Neural cell (in vitro differentiated cells): ENCODE data around the gene C16orf54. TPM values are rescaled to one million over a fixed set of nuclear protein-coding genes. Genes with fewer than 3 reads are reported as not detected.

Source experiments
- H2AFZ ChIP-seq: fragments of 200-600, 300-800 bp; sonication (generic), shearing (Covaris generic); 2 replicates; pipeline ENCODE4 v1.6.0; 2014; ENCODE audit warnings: low read depth, mild to moderate bottlenecking, antibody characterized with exemption, low read length, moderate library complexity
- H3F3A ChIP-seq: fragments of 200-600 bp; shearing (Covaris generic); 2 replicates; pipeline ENCODE4 v1.6.1; 2016; ENCODE audit warnings: mild to moderate bottlenecking, moderate library complexity, mixed read lengths, antibody characterized with exemption, low read length; ENCODE audit not compliant: insufficient read depth, poor library complexity, severe bottlenecking
- H3K27ac ChIP-seq: fragments of 200-600, 300-800 bp; sonication (generic), shearing (Covaris generic); 2 replicates; pipeline ENCODE4 v1.5.1; 2014; ENCODE audit warnings: mild to moderate bottlenecking, low read length, moderate library complexity
- H3K27me3 ChIP-seq: fragments of 300-800, 200-600 bp; sonication (generic), shearing (Covaris generic); 2 replicates; pipeline ENCODE4 v1.6.0; 2014; ENCODE audit warnings: mild to moderate bottlenecking, low read depth, low read length, moderate library complexity; ENCODE audit not compliant: insufficient read depth
- H3K36me3 ChIP-seq: fragments of 300-800, 200-600 bp; sonication (generic), shearing (Covaris generic); 2 replicates; pipeline ENCODE4 v1.5.1; 2014; ENCODE audit warnings: mild to moderate bottlenecking, antibody characterized with exemption, low read length, moderate library complexity; ENCODE audit not compliant: insufficient read depth
- H3K4me2 ChIP-seq: fragments of 300-800, 200-600 bp; sonication (generic), shearing (Covaris generic); 2 replicates; pipeline ENCODE4 v1.6.0; 2014; ENCODE audit warnings: mild to moderate bottlenecking, low read length
- H3K4me3 ChIP-seq: fragments of 300-800, 200-600 bp; sonication (generic), shearing (Covaris generic); 2 replicates; pipeline ENCODE4 v1.5.1; 2014; ENCODE audit warnings: mild to moderate bottlenecking, low read length, moderate library complexity
- H3K79me2 ChIP-seq: fragments of 200-600 bp; shearing (Covaris generic); replicated peaks from 2 replicates; pipeline ENCODE4 v1.6.0; 2014; ENCODE audit warnings: mild to moderate bottlenecking, low read length, moderate library complexity; ENCODE audit not compliant: insufficient read depth
- H3K9ac ChIP-seq: fragments of 300-800, 200-600 bp; sonication (generic), shearing (Covaris generic); 2 replicates; pipeline ENCODE4 v1.6.1; 2016; ENCODE audit warnings: mild to moderate bottlenecking, low read length, mixed read lengths
- H3K9me2 ChIP-seq: fragments of 200-600 bp; shearing (Covaris generic); 2 replicates; pipeline ENCODE4 v1.6.1; 2016; ENCODE audit warnings: mild to moderate bottlenecking, low read length, mixed read lengths; ENCODE audit not compliant: insufficient read depth
- H3K9me3 ChIP-seq: fragments of 200-600, 300-800 bp; sonication (generic), shearing (Covaris generic); 2 replicates; pipeline ENCODE4 v1.6.1; 2016; ENCODE audit warnings: mild to moderate bottlenecking, mixed run types, low read length, moderate library complexity, mixed read lengths
- H4K20me1 ChIP-seq: fragments of 200-600 bp; shearing (Covaris generic); 2 replicates; pipeline ENCODE4 v1.6.1; 2016; ENCODE audit warnings: mild to moderate bottlenecking, mixed run types; ENCODE audit not compliant: insufficient read depth
- CTCF ChIP-seq: fragments of 450-650 bp; IDR thresholded peaks from 2 replicates; pipeline ENCODE4 v1.5.1; 2014; ENCODE audit warnings: antibody characterized with exemption, mild to moderate bottlenecking, moderate library complexity; ENCODE audit not compliant: poor library complexity, severe bottlenecking
- EP300 ChIP-seq: fragments of 450-650 bp; conservative IDR thresholded peaks from 2 replicates; pipeline ENCODE4 v1.6.1; 2014; ENCODE audit warnings: antibody characterized with exemption, mild to moderate bottlenecking, moderate library complexity; ENCODE audit not compliant: poor library complexity, severe bottlenecking
- EZH2 ChIP-seq: fragments of 200-600, 300-800 bp; shearing (Covaris generic), sonication (generic); IDR thresholded peaks from 2 replicates; pipeline ENCODE4 v1.6.1; 2014; ENCODE audit warnings: antibody characterized with exemption, low read length, borderline replicate concordance, mild to moderate bottlenecking; ENCODE audit not compliant: insufficient read depth, poor library complexity, severe bottlenecking
- MXI1 ChIP-seq: fragments of 450-650 bp; conservative IDR thresholded peaks from 2 replicates; pipeline ENCODE4 v1.6.1; 2014; ENCODE audit warnings: antibody characterized with exemption, mild to moderate bottlenecking; ENCODE audit not compliant: poor library complexity, severe bottlenecking
- POLR2AphosphoS5 ChIP-seq: IDR thresholded peaks from 2 replicates; pipeline ENCODE4 v1.6.1; 2012
- RAD21 ChIP-seq: fragments of 450-650 bp; conservative IDR thresholded peaks from 2 replicates; pipeline ENCODE4 v1.6.1; 2014; ENCODE audit warnings: antibody characterized with exemption, mild to moderate bottlenecking, moderate library complexity
- REST ChIP-seq: IDR thresholded peaks from 2 replicates; pipeline ENCODE4 v1.6.1; 2012; ENCODE audit warnings: borderline replicate concordance
- SMC3 ChIP-seq: fragments of 450-650 bp; conservative IDR thresholded peaks from 2 replicates; pipeline ENCODE4 v1.6.1; 2014; ENCODE audit warnings: antibody characterized with exemption, mild to moderate bottlenecking, moderate library complexity; ENCODE audit not compliant: poor library complexity
- TAF1 ChIP-seq: IDR thresholded peaks from 2 replicates; pipeline ENCODE4 v1.6.1; 2012; ENCODE audit warnings: low read depth
- polyA plus RNA-seq: library from polyadenylated mRNA; depleted of rRNA; stranded (reverse); fragments of >200 nt; gene quantifications from 2 replicates; pipeline ENCODE4 v1.2.3, GENCODE V29; 2014

Gene C16orf54
- polyA plus RNA-seq, 1 donor from 2014 or later: not detected

GRCh38 chr16:29779474-29779873 is 33.7 kb upstream of the C16orf54 start:
- Histone ChIP-seq H3K27me3 (no peaks in the 10 kb centered on the region), H3F3A (no peaks in the 10 kb centered on the region), H3K36me3 (no peaks in the 10 kb centered on the region), H3K4me3 (no peak overlapping the region), H3K9me2 (no peaks in the 10 kb centered on the region), H3K27ac (no peak overlapping the region), H3K9ac (no peak overlapping the region), H4K20me1 (no peaks in the 10 kb centered on the region), H3K4me2 (no peak overlapping the region), H2AFZ (no peak overlapping the region), H3K9me3 (no peaks in the 10 kb centered on the region), H3K79me2 (no peaks in the 10 kb centered on the region)
- no peak for TF ChIP-seq POLR2AphosphoS5
- TF ChIP-seq CTCF: no peak
- TF ChIP-seq EP300: no peak
- TF ChIP-seq TAF1: no peak
- TF ChIP-seq SMC3: no peak
- no peak for TF ChIP-seq EZH2
- no peak for TF ChIP-seq RAD21
- no peak for TF ChIP-seq MXI1
- no peak for TF ChIP-seq REST

- H2AFZ ChIP-seq: no peak within 1 kb of the TSS
- H3K9me3 ChIP-seq: no peaks in the 10 kb centered on the region
- H3K27me3 ChIP-seq: no peaks in the 10 kb centered on the region
- no peaks in the 10 kb centered on the region for H3F3A ChIP-seq
- no peak within 1 kb of the TSS for H3K4me2 ChIP-seq
- no peaks in the 10 kb centered on the region for H3K79me2 ChIP-seq
- no peaks in the 10 kb centered on the region for H4K20me1 ChIP-seq
- H3K4me3 ChIP-seq: no peak within 1 kb of the TSS
- no peaks in the 10 kb centered on the region for H3K36me3 ChIP-seq
- H3K27ac ChIP-seq: no peak within 1 kb of the TSS
- no peak for TF ChIP-seq RAD21
- no peak for TF ChIP-seq REST
- no peak for TF ChIP-seq POLR2AphosphoS5
- TF ChIP-seq EZH2: no peak
- no peak for TF ChIP-seq EP300
- no peak for TF ChIP-seq CTCF
- TF ChIP-seq SMC3: no peak
- no peak for TF ChIP-seq MXI1
- TF ChIP-seq TAF1: no peak
- no peaks in the 10 kb centered on the region for H3K9me2 ChIP-seq
- no peak within 1 kb of the TSS for H3K9ac ChIP-seq
Measured at GRCh38 chr16:29777576-29778350, 32.0 kb upstream of the C16orf54 start, which contains the start of gene ZG16. TSS of gene ZG16 (plus strand) at chr16:29778256. CDS start at chr16:29779267, 1,011 bp downstream.
